Testis (tissue), 3 donors: ENCODE results near the gene DMBT1. TPM values are rescaled to one million over a fixed set of nuclear protein-coding genes. Genes with fewer than 3 reads are reported as not detected.

ENCODE experiments used
- DNase-seq: peaks from one replicate; pipeline ENCODE4 v3.0.0-alpha.2; 2019
- H3K27ac ChIP-seq, 2 donors: fragments of 200-600 bp; sonication (generic); one replicate each; pipeline ENCODE4 v1.5.1; 2019
- H3K27me3 ChIP-seq: fragments of 200-600 bp; sonication (generic); one replicate; pipeline ENCODE4 v1.5.1; 2019
- H3K36me3 ChIP-seq: fragments of 200-600 bp; sonication (generic); one replicate; pipeline ENCODE4 v1.5.1; 2017; ENCODE audit warnings: low read depth; ENCODE audit errors: missing control alignments
- H3K4me1 ChIP-seq: fragments of 200-600 bp; sonication (generic); one replicate; pipeline ENCODE4 v1.5.1; 2019
- H3K4me3 ChIP-seq, 2 donors: fragments of 200-600 bp; sonication (generic); one replicate each; pipeline ENCODE4 v1.5.1; 2017 to 2019
- H3K9me3 ChIP-seq: fragments of 200-600 bp; sonication (generic); one replicate; pipeline ENCODE4 v1.5.1; 2017
- CTCF ChIP-seq, 3 experiments: fragments of 450-650 bp in 2 of 3; fragments of 200-600 bp in 1 of 3; sonication (generic) in 1 of 3; IDR thresholded peaks; one replicate each; pipeline ENCODE4 v1.5.1; 2016 to 2019; ENCODE audit warnings: antibody characterized with exemption in 3 of 3, mild to moderate bottlenecking in 2 of 3, moderate library complexity in 1 of 3
- POLR2A ChIP-seq: fragments of 450-650 bp; IDR thresholded peaks from one replicate; pipeline ENCODE4 v1.6.1; 2017; ENCODE audit warnings: antibody characterized with exemption, mild to moderate bottlenecking, moderate library complexity
- WGBS, 2 donors: methylation state at CpG; one replicate each; pipeline ENCODE4 v1.1.5; 2018; 5-methylcytosine and 5-hydroxymethylcytosine counted together
- intact Hi-C: fragments of 100-400 bp; cut with DNase I; formaldehyde crosslinking; loops from one replicate; pipeline ENCODE4 v1.15.1; 2023; ENCODE audit warnings: low total_unique reads
- polyA plus RNA-seq: library from polyadenylated mRNA; stranded (reverse); fragments of 350-450 nt; fragmentation: Illumina TruSeq; extraction: RNeasy Lipid Tissue Mini Kit (QIAGEN cat#74804); gene quantifications from one replicate; pipeline ENCODE4 v1.2.3, GENCODE V29; 2014; ENCODE audit warnings: low read depth, low replicate concordance; ENCODE audit not compliant: insufficient read depth
- total RNA-seq, 2 donors: library from RNA; depleted of rRNA; stranded (reverse); fragments of >200 nt; gene quantifications; one replicate each; pipeline ENCODE4 v1.2.3, GENCODE V29; 2016

The DMBT1 gene
- total and polyA plus RNA-seq, 3 donors from 2014 or later, result 0.87 to 2.7 (median 1.2) TPM

GRCh38 chr10:122561212-122561611, 658 bp downstream of the DMBT1 start:
- no peak for DNase-seq
- H3K4me1 ChIP-seq, result no peaks in the 10 kb centered on the region
- no peak overlapping the region for H3K27ac ChIP-seq
- 58 to 62% methylated on average over 6 of the region's 6 CpGs for WGBS, 2 donors
- no peaks in the 10 kb centered on the region for H3K36me3 ChIP-seq
- TF ChIP-seq CTCF (IDR thresholded peaks at IDR 0.05) (no peak), POLR2A (no peak)
- no peaks in the 10 kb centered on the region for H3K9me3 ChIP-seq
- intact Hi-C loops, result no loop called here
- no peak overlapping the region for H3K4me3 ChIP-seq
- no peaks in the 10 kb centered on the region for H3K27me3 ChIP-seq

- intact Hi-C loops, result no loop called here
- no peaks in the 10 kb centered on the region for H3K9me3 ChIP-seq
- no peak overlapping the region for H3K27ac ChIP-seq
Measured at GRCh38 chr10:122561792-122562191, 1.2 kb downstream of the DMBT1 start.

DNA sequence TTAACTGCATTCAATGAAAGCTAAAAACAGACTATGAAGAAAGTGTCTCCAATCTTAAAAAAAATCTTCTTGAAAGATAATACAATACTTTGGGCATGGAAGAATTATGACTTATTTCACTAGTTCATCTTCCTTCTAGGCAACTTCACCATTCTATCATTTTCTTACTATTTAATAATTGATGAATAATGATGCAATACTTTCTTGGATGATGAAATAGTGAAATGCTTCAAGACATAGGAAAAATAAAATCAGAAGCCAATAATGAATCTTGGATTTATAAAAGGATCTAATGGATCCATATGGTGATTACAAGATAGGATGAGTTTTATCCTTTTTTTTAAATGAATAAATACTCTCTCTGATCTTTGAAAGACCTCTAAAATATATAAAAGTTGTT, 4.4 kb downstream of the DMBT1 start:
- H3K36me3 ChIP-seq, result no peaks in the 10 kb centered on the region
- no peaks in the 10 kb centered on the region for H3K9me3 ChIP-seq
- H3K4me3 ChIP-seq, result no peak overlapping the region
- no peak overlapping the region for H3K27ac ChIP-seq
- TF ChIP-seq POLR2A, result no peak
- TF ChIP-seq CTCF (IDR thresholded peaks at IDR 0.05), result no peak
- intact Hi-C loops, result loop anchor here (5.0 kb wide), 1 partner anchor 268 kb away; no protein-coding TSS in a partner anchor
- no peaks in the 10 kb centered on the region for H3K4me1 ChIP-seq
- H3K27me3 ChIP-seq, result no peaks in the 10 kb centered on the region
- no peak for DNase-seq

More at GRCh38 chr10:122561792-122562191, 1.2 kb downstream of the DMBT1 start:
- TF ChIP-seq CTCF (IDR thresholded peaks at IDR 0.05) (no peak), POLR2A (no peak)
- H3K36me3 ChIP-seq, result no peaks in the 10 kb centered on the region
- H3K4me3 ChIP-seq, result no peak overlapping the region
- H3K27me3 ChIP-seq, result no peaks in the 10 kb centered on the region
- DNase-seq, result no peak
- no peaks in the 10 kb centered on the region for H3K4me1 ChIP-seq

DNA sequence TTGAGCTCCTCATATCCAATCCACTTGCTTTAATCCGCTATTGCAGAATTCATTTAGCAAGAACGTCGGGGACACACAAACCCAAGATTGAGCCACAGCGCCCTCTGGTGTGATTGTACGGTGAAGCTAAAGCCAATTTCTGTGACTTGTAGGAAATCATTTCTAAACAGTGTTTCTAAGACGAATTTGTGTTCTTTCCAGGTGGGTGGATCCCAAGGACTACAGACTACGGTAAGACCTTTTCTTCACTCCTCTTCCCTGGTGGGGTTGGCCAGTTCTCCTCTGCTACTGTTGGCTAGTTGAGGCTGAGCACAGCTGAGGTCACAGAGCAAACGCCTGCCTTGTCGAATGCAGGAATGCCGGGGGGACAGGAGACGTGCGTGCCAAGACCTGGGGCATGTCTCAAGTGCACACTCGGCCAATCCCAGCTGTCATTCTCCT, 5.2 kb downstream of the DMBT1 start:
- TF ChIP-seq CTCF (IDR thresholded peaks at IDR 0.05) (peak; percentile 71 to 79 (median 74)), POLR2A (no peak)
- no peak overlapping the region for H3K4me3 ChIP-seq
- H3K27me3 ChIP-seq, result no peaks in the 10 kb centered on the region
- no peak overlapping the region for H3K27ac ChIP-seq
- H3K36me3 ChIP-seq, result no peaks in the 10 kb centered on the region
- no peaks in the 10 kb centered on the region for H3K9me3 ChIP-seq
- DNase-seq, result peak; percentile 91
- H3K4me1 ChIP-seq, result no peaks in the 10 kb centered on the region
- WGBS, 2 donors, result 18 to 23% methylated on average over 13 of the region's 13 CpGs
- intact Hi-C loops, result loop anchor here (5.0 kb wide), 1 partner anchor 268 kb away; no protein-coding TSS in a partner anchor

GRCh38 chr10:122566632-122567031, 6.1 kb downstream of the DMBT1 start:
- no peaks in the 10 kb centered on the region for H3K27me3 ChIP-seq
- H3K27ac ChIP-seq, result no peak overlapping the region
- no peaks in the 10 kb centered on the region for H3K4me1 ChIP-seq
- no peaks in the 10 kb centered on the region for H3K9me3 ChIP-seq
- H3K4me3 ChIP-seq, result no peak overlapping the region
- WGBS, 2 donors, result 89 to 95% methylated on average over 1 of the region's 1 CpG
- intact Hi-C loops, result loop anchor here (5.0 kb wide), 1 partner anchor 269 kb away; no protein-coding TSS in a partner anchor
- no peak for DNase-seq
- TF ChIP-seq CTCF (IDR thresholded peaks at IDR 0.05) (no peak), POLR2A (no peak)
- no peaks in the 10 kb centered on the region for H3K36me3 ChIP-seq
